Trophoblast cell (in vitro differentiated cells and primary cell): ENCODE results near the gene ATXN2.

ENCODE experiments used
- DNase-seq, 2 donors: peaks; one replicate each; pipeline ENCODE4 v3.0.0-alpha.2; 2016
- H2AFZ ChIP-seq: 2 replicates; pipeline ENCODE4 v1.6.1; 2013; ENCODE audit warnings: low read length, moderate library complexity, mild to moderate bottlenecking; ENCODE audit not compliant: insufficient read depth, poor library complexity
- H2AK5ac ChIP-seq: 2 replicates; pipeline ENCODE4 v1.6.1; 2013; ENCODE audit warnings: mild to moderate bottlenecking, low read length
- H2BK120ac ChIP-seq: 2 replicates; pipeline ENCODE4 v1.6.1; 2013; ENCODE audit warnings: low read length, mild to moderate bottlenecking, moderate library complexity; ENCODE audit not compliant: insufficient read depth, poor library complexity
- H2BK12ac ChIP-seq: 2 replicates; pipeline ENCODE4 v1.6.1; 2013; ENCODE audit warnings: mild to moderate bottlenecking, low read length, moderate library complexity
- H2BK5ac ChIP-seq: 2 replicates; pipeline ENCODE4 v1.6.1; 2013; ENCODE audit warnings: low read length, low read depth, moderate library complexity, mild to moderate bottlenecking; ENCODE audit not compliant: poor library complexity
- H3K14ac ChIP-seq: 2 replicates; pipeline ENCODE4 v1.6.1; 2013; ENCODE audit warnings: mild to moderate bottlenecking, low read length
- H3K18ac ChIP-seq: 2 replicates; pipeline ENCODE4 v1.6.1; 2013; ENCODE audit warnings: mild to moderate bottlenecking, low read length
- H3K23ac ChIP-seq: 2 replicates; pipeline ENCODE4 v1.6.1; 2013; ENCODE audit warnings: low read length
- H3K27ac ChIP-seq: 2 replicates; pipeline ENCODE4 v1.5.1; 2013; ENCODE audit warnings: low read depth, mild to moderate bottlenecking, inconsistent platforms, low read length, moderate library complexity
- H3K27me3 ChIP-seq: 2 replicates; pipeline ENCODE4 v1.6.1; 2013; ENCODE audit warnings: inconsistent platforms, mild to moderate bottlenecking, low read length, moderate library complexity; ENCODE audit not compliant: insufficient read depth
- H3K36me3 ChIP-seq, 2 experiments: 1 replicate in 1 of 2; 2 replicates in 1 of 2; pipeline ENCODE4 v1.6.1; 2013; ENCODE audit warnings: low read length in 2 of 2, mild to moderate bottlenecking in 2 of 2, moderate library complexity in 1 of 2; ENCODE audit not compliant: insufficient read depth in 2 of 2, control insufficient read depth in 1 of 2
- H3K4ac ChIP-seq: 2 replicates; pipeline ENCODE4 v1.6.1; 2013; ENCODE audit warnings: low read depth, mild to moderate bottlenecking, low read length, moderate library complexity
- H3K4me1 ChIP-seq, 2 experiments: 1 replicate in 1 of 2; 2 replicates in 1 of 2; pipeline ENCODE4 v1.6.1; 2013; ENCODE audit warnings: low read length in 2 of 2, mild to moderate bottlenecking in 2 of 2, moderate library complexity in 1 of 2; ENCODE audit not compliant: insufficient read depth in 2 of 2, control insufficient read depth in 1 of 2
- H3K4me2 ChIP-seq: 2 replicates; pipeline ENCODE4 v1.6.1; 2013; ENCODE audit warnings: inconsistent platforms, mild to moderate bottlenecking, low read length, moderate library complexity
- H3K4me3 ChIP-seq: 2 replicates; pipeline ENCODE4 v1.5.1; 2013; ENCODE audit warnings: mild to moderate bottlenecking, low read depth, low read length, inconsistent platforms
- H3K79me1 ChIP-seq: one replicate; pipeline ENCODE4 v1.6.1; 2013; ENCODE audit warnings: low read length
- H3K79me2 ChIP-seq: 2 replicates; pipeline ENCODE4 v1.6.1; 2013; ENCODE audit warnings: low read length, mild to moderate bottlenecking; ENCODE audit not compliant: control insufficient read depth, insufficient read depth, poor library complexity
- H3K9ac ChIP-seq: 2 replicates; pipeline ENCODE4 v1.6.1; 2013; ENCODE audit warnings: mild to moderate bottlenecking, low read length
- H3K9me3 ChIP-seq: 2 replicates; pipeline ENCODE4 v1.6.1; 2013; ENCODE audit warnings: low read depth, mild to moderate bottlenecking, control low read depth, inconsistent platforms, low read length; ENCODE audit not compliant: insufficient read depth
- H4K12ac ChIP-seq: 2 replicates; pipeline ENCODE4 v1.6.1; 2013; ENCODE audit warnings: low read depth, mild to moderate bottlenecking, low read length, moderate library complexity
- H4K8ac ChIP-seq: 2 replicates; pipeline ENCODE4 v1.6.1; 2013; ENCODE audit warnings: low read depth, mild to moderate bottlenecking, low read length, moderate library complexity
- H4K91ac ChIP-seq: one replicate; pipeline ENCODE4 v1.6.1; 2013; ENCODE audit warnings: low read depth, mild to moderate bottlenecking, low read length, moderate library complexity
- WGBS: extraction: QIAGEN DNeasy Blood & Tissue Kit; methylation state at CpG from one replicate; pipeline ENCODE4 v1.1.7; 2013; ENCODE audit warnings: missing lambda C conversion rate; ENCODE audit not compliant: insufficient read length, insufficient coverage; ENCODE audit errors: extremely low coverage; 5-methylcytosine and 5-hydroxymethylcytosine counted together

ATXN2 gene

GRCh38 chr12:111582133-111582747 is 16.9 kb downstream of the ATXN2 start:
- H3K36me3 ChIP-seq, result peaks cover 4 to 6% of the 10 kb centered on the region in 2 experiments
- no peak overlapping the region for H4K91ac ChIP-seq
- peak overlapping the region; percentile 82 for H3K4ac ChIP-seq

GRCh38 chr12:111581434-111582132 is 17.5 kb downstream of the ATXN2 start:
- Histone ChIP-seq H2BK5ac (no peak overlapping the region), H3K9ac (no peak overlapping the region), H4K8ac (no peak overlapping the region), H4K91ac (no peak overlapping the region), H3K4me1 (peaks cover 3 to 7% of the 10 kb centered on the region in 2 experiments), H3K14ac (no peak overlapping the region), H3K18ac (peak overlapping the region; percentile 5), H3K4me2 (no peak overlapping the region), H3K23ac (no peak overlapping the region), H3K9me3 (no peaks in the 10 kb centered on the region), H3K27ac (no peak overlapping the region), H3K4ac (peak overlapping the region; percentile 82), H3K36me3 (peaks cover 4 to 6% of the 10 kb centered on the region in 2 experiments), H4K12ac (no peak overlapping the region), H2AFZ (no peak overlapping the region), H3K79me1 (no peaks in the 10 kb centered on the region), H2AK5ac (no peak overlapping the region), H3K27me3 (no peaks in the 10 kb centered on the region), H3K79me2 (peaks cover 14% of the 10 kb centered on the region), H2BK12ac (no peak overlapping the region), H3K4me3 (no peak overlapping the region), H2BK120ac (no peak overlapping the region)
- DNase-seq, result no peak
- WGBS, result no CpG with 5 or more reads among the region's 15 CpGs

More at GRCh38 chr12:111582133-111582747, 16.9 kb downstream of the ATXN2 start:
- Histone ChIP-seq H2BK12ac (no peak overlapping the region), H3K4me2 (no peak overlapping the region), H2AFZ (no peak overlapping the region), H3K4me1 (peaks cover 3 to 7% of the 10 kb centered on the region in 2 experiments), H3K27ac (no peak overlapping the region), H3K14ac (no peak overlapping the region), H3K79me2 (peaks cover 14% of the 10 kb centered on the region), H3K9ac (no peak overlapping the region), H2BK5ac (no peak overlapping the region), H3K18ac (no peak overlapping the region), H2BK120ac (no peak overlapping the region), H3K27me3 (no peaks in the 10 kb centered on the region), H2AK5ac (no peak overlapping the region), H4K8ac (no peak overlapping the region), H3K23ac (no peak overlapping the region), H3K9me3 (no peaks in the 10 kb centered on the region), H4K12ac (no peak overlapping the region), H3K79me1 (no peaks in the 10 kb centered on the region), H3K4me3 (no peak overlapping the region)
- no peak for DNase-seq
- no CpG with 5 or more reads among the region's 12 CpGs for WGBS

DNA sequence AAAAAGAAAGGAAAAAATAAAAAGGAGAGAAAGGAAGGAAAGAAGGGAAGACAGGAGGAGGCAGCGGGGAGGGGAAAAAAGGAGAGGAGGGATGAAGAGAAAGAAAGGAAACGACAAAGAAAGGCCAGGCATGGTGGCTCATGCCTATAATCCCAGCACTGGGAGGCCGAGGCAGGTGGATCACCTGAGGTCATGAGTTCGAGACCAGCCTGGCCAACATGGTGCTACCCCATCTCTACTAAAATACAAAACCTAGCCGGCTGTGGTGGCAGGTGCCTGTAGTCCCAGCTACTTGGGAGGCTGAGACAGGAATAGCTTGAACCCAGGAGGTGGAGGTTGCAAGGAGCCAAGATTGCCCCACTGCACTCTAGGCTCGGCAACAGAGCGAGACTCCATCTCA is 18.4 kb downstream of the ATXN2 start:
- H3K4me3 ChIP-seq, result no peak overlapping the region
- no peak overlapping the region for H3K23ac ChIP-seq
- no CpG with 5 or more reads among the region's 7 CpGs for WGBS
- no peak overlapping the region for H2BK12ac ChIP-seq
- H3K36me3 ChIP-seq, result peaks cover 4 to 6% of the 10 kb centered on the region in 2 experiments
- H3K79me1 ChIP-seq, result no peaks in the 10 kb centered on the region
- DNase-seq, result no peak
- no peak overlapping the region for H2AK5ac ChIP-seq
- H3K27me3 ChIP-seq, result no peaks in the 10 kb centered on the region
- no peak overlapping the region for H3K4ac ChIP-seq
- no peak overlapping the region for H4K91ac ChIP-seq
- peaks cover 8% of the 10 kb centered on the region for H3K79me2 ChIP-seq
- no peak overlapping the region for H2BK120ac ChIP-seq
- no peak overlapping the region for H2BK5ac ChIP-seq
- H2AFZ ChIP-seq, result no peak overlapping the region
- H3K4me1 ChIP-seq, result peaks cover 3 to 7% of the 10 kb centered on the region in 2 experiments
- no peak overlapping the region for H4K12ac ChIP-seq
- H3K9ac ChIP-seq, result no peak overlapping the region
- no peak overlapping the region for H3K14ac ChIP-seq
- no peak overlapping the region for H3K27ac ChIP-seq
- H3K9me3 ChIP-seq, result no peaks in the 10 kb centered on the region
- H4K8ac ChIP-seq, result no peak overlapping the region
- no peak overlapping the region for H3K4me2 ChIP-seq
- no peak overlapping the region for H3K18ac ChIP-seq

DNA sequence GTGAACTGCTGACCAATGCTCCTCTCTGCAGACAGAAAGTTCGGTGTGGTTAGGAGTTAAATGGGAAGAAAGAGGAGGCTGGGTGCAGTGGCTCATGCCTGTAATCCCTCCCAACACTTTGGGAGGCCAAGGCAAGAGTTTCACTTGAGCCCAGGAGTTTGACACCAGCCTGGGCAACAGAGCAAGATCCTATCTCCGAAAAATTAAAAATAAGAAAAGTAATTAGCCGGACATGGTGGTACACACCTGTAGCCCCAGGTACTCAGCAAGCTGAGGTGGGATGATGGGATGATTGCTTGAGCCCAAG is 19.0 kb downstream of the ATXN2 start:
- DNase-seq, result no peak
- Histone ChIP-seq H3K79me2 (peaks cover 8% of the 10 kb centered on the region), H3K4me1 (peaks cover 3 to 10% of the 10 kb centered on the region in 2 experiments), H3K18ac (no peak overlapping the region), H3K27me3 (no peaks in the 10 kb centered on the region), H3K9ac (no peak overlapping the region), H2AFZ (no peak overlapping the region), H3K14ac (no peak overlapping the region), H4K8ac (no peak overlapping the region), H2AK5ac (no peak overlapping the region), H3K79me1 (no peaks in the 10 kb centered on the region), H2BK12ac (no peak overlapping the region), H4K91ac (no peak overlapping the region), H3K23ac (no peak overlapping the region), H3K27ac (no peak overlapping the region), H3K4me3 (no peak overlapping the region), H4K12ac (no peak overlapping the region), H3K4ac (peak overlapping the region; percentile 39), H3K4me2 (no peak overlapping the region), H3K9me3 (no peaks in the 10 kb centered on the region), H2BK120ac (no peak overlapping the region), H3K36me3 (peaks cover 4 to 6% of the 10 kb centered on the region in 2 experiments), H2BK5ac (no peak overlapping the region)
- WGBS, result no CpG with 5 or more reads among the region's 3 CpGs
